HCEC 1CT (cell line): ENCODE data around the gene KCTD14.
"Not testable (repeated sequence)": the region's sequence is repeated elsewhere in the genome, so short reads cannot be mapped to it uniquely, and the experiment has no call there.

ENCODE experiments used
- DNase-seq: peaks from one replicate; pipeline ENCODE4 v3.0.0-alpha.2; 2017

Gene KCTD14

GRCh38 chr11:78045851-78046485, 22.9 kb upstream of the KCTD14 start:
- DNase-seq: peak; percentile 48

GRCh38 chr11:78044706-78045105, 21.6 kb upstream of the KCTD14 start:
- no peak for DNase-seq

GRCh38 chr11:78041843-78042440, 18.9 kb upstream of the KCTD14 start:
- no peak for DNase-seq

GRCh38 chr11:78041380-78041719, 18.3 kb upstream of the KCTD14 start:
- not testable (repeated sequence) for DNase-seq

GRCh38 chr11:78040691-78041379, 17.8 kb upstream of the KCTD14 start:
- DNase-seq: no peak

GRCh38 chr11:78039919-78040671, 17.0 kb upstream of the KCTD14 start:
- DNase-seq: peak; percentile 87

GRCh38 chr11:78039391-78039918, 16.4 kb upstream of the KCTD14 start:
- DNase-seq: no peak

GRCh38 chr11:78038697-78039313, 15.7 kb upstream of the KCTD14 start:
- no peak for DNase-seq

GRCh38 chr11:78037825-78038620, 14.9 kb upstream of the KCTD14 start:
- DNase-seq: no peak

GRCh38 chr11:78037056-78037455, 14.0 kb upstream of the KCTD14 start:
- DNase-seq: no peak

- DNase-seq: no peak
Measured at GRCh38 chr11:78036313-78036712, 13.2 kb upstream of the KCTD14 start.

- DNase-seq: no peak
Measured at GRCh38 chr11:78034623-78035022, 11.5 kb upstream of the KCTD14 start.

- no peak for DNase-seq
Measured at GRCh38 chr11:78033040-78033439, 10.0 kb upstream of the KCTD14 start.

GRCh38 chr11:78032090-78032489, 9.0 kb upstream of the KCTD14 start:
- DNase-seq: no peak

- no peak for DNase-seq
Measured at GRCh38 chr11:78031629-78032028, 8.6 kb upstream of the KCTD14 start.

GRCh38 chr11:78030429-78031325, 7.6 kb upstream of the KCTD14 start:
- DNase-seq: no peak

GRCh38 chr11:78028423-78028822, 5.3 kb upstream of the KCTD14 start:
- not testable (repeated sequence) for DNase-seq

GRCh38 chr11:78027759-78028158, 4.7 kb upstream of the KCTD14 start:
- no peak for DNase-seq

- DNase-seq: no peak
Measured at GRCh38 chr11:78025378-78025777, 2.3 kb upstream of the KCTD14 start.

- no peak for DNase-seq
Measured at GRCh38 chr11:78023426-78023825, 350 bp upstream of the KCTD14 start.

- no peak for DNase-seq
Measured at GRCh38 chr11:78021611-78022010, 1.5 kb downstream of the KCTD14 start.
